ENCODE data around the gene PKP2. TPM values are rescaled to one million over a fixed set of nuclear protein-coding genes. Genes with fewer than 3 reads are reported as not detected.

The PKP2 gene
- polyA plus RNA-seq, 1 experiment: 0.02 TPM

DNA sequence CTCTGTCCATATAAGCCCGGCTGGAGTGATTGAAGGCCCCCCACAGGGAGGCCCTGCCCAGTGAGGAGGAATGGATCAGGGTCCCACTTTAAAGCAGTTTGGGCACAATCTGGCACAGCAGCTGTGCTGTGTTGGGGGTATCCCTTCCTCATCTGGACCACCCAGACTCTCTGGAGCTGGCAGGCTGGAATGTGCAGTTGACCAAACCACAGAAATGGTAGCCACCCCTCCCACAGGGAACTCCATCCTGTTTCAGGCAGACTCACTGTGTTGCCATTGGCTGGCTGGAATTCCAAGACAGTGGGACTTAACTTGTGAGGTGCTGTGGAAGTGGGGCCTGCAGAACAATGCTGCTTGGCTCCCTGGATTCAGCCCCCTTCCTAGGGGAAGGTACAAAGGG is 87.4 kb downstream of the PKP2 start:
- ChIA-PET POLR2A (no interaction called here), CTCF (no interaction called here)

DNA sequence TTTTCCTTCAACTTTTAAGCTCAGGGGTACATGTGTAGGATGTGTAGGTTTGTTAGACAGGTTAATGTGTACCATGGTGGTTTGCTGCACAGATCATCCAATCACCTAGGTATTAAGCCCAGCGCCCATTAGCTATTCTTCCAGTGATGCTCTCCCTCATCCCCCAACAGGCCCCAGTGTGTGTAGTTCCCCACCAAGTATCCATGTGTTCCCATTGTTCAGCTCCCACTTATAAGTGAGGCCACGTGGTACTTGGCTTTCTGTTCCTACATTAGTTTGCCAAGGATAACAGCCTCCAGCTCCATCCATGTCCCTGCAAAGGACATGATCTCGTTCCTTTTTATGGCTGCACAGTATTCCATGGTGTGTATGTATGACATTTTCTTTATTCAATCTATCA is 92.3 kb downstream of the PKP2 start:
- Histone ChIP-seq H3K4me3 (ENCODE audit: low read depth, low read length) (no peak overlapping the region), H3K27me3 (ENCODE audit: control insufficient read depth, insufficient read depth, low read length) (no peaks in the 10 kb centered on the region), H3K27ac (ENCODE audit: low read depth, low read length) (no peak overlapping the region), H3K9me3 (ENCODE audit: control insufficient read depth, insufficient read depth, low read length) (no peaks in the 10 kb centered on the region; the same call in 1 of the 2 replicates)
- TF ChIP-seq, protein P1, sequence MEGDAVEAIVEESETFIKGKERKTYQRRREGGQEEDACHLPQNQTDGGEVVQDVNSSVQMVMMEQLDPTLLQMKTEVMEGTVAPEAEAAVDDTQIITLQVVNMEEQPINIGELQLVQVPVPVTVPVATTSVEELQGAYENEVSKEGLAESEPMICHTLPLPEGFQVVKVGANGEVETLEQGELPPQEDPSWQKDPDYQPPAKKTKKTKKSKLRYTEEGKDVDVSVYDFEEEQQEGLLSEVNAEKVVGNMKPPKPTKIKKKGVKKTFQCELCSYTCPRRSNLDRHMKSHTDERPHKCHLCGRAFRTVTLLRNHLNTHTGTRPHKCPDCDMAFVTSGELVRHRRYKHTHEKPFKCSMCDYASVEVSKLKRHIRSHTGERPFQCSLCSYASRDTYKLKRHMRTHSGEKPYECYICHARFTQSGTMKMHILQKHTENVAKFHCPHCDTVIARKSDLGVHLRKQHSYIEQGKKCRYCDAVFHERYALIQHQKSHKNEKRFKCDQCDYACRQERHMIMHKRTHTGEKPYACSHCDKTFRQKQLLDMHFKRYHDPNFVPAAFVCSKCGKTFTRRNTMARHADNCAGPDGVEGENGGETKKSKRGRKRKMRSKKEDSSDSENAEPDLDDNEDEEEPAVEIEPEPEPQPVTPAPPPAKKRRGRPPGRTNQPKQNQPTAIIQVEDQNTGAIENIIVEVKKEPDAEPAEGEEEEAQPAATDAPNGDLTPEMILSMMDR (IDR thresholded peaks at IDR 0.05; ENCODE audit: low read depth, low read length): no peak
- ChIA-PET POLR2A (no interaction called here), CTCF (no interaction called here)
- no peak for DNase-seq (ENCODE audit: low read depth, low spot score)

More for the DNA sequence above, 87.4 kb downstream of the PKP2 start:
- TF ChIP-seq, protein P1 (IDR thresholded peaks at IDR 0.05; ENCODE audit: low read depth, low read length): no peak
- Histone ChIP-seq H3K27me3 (ENCODE audit: control insufficient read depth, insufficient read depth, low read length) (no peaks in the 10 kb centered on the region), H3K9me3 (ENCODE audit: control insufficient read depth, insufficient read depth, low read length) (no peaks in the 10 kb centered on the region; the same call in 1 of the 2 replicates), H3K4me3 (ENCODE audit: low read depth, low read length) (no peak overlapping the region), H3K27ac (ENCODE audit: low read depth, low read length) (no peak overlapping the region)
- DNase-seq (ENCODE audit: low read depth, low spot score): no peak

DNA sequence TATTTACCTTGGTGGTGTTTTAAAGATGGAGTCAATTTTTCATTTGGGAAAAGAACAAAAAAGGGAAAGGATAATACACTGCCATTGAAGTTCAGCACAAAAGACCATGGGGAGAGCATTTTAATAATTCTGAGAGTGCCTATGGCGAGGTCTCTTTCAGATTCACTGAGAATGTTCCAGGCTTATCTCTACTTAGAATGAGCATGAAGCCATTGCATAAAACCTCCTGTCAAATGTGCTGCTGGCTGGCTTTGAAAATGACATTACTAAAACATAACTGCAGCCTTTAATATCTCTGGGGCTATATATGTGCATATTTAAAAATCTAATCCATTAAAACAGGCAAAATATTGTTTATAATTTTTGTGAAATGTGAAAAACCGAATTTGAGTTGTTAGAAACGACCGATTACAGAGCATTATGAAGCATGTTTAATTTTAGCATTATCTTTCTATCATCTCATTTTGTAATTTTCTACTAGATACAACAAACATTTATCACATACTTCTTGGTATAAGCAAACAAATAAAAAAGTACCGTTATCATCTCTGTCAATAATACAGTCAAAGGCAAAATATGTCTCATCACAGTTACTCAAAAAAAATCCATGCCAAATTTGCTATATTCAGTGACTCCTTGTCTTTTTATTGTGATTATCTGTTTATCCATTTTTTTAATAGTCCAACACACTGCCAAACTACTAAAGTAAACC is 95.2 kb downstream of the PKP2 start:
- DNase-seq (ENCODE audit: low read depth, low spot score): no peak
- TF ChIP-seq, protein P1 (IDR thresholded peaks at IDR 0.05; ENCODE audit: low read depth, low read length): no peak
- no peak overlapping the region for H3K27ac ChIP-seq (ENCODE audit: low read depth, low read length)

DNA sequence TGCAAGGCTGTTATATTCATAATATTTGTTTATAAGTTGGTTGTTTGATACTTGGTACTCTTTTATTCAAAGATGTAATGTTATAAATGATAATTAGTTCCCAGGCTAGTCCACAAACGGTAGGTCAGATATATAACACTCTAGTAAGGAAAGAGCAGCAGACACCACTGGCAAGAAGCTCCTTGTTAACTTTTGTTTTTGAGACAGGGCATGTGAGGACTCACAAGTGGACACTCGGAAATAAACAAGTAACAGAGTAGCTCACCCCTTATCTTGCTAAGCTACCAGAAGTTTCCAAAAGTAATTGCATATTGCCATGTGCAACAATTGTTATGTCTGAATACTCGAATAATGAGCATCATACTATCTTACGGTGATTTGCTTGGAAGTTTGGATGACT is 102.3 kb downstream of the PKP2 start:
- H3K9me3 ChIP-seq (ENCODE audit: control insufficient read depth, insufficient read depth, low read length): no peaks in the 10 kb centered on the region
- POLR2A ChIA-PET: no interaction called here
- H3K27ac ChIP-seq (ENCODE audit: low read depth, low read length): no peak overlapping the region
- H3K27me3 ChIP-seq (ENCODE audit: control insufficient read depth, insufficient read depth, low read length): no peaks in the 10 kb centered on the region
- CTCF ChIA-PET: no interaction called here
- TF ChIP-seq, protein P1 (IDR thresholded peaks at IDR 0.05; ENCODE audit: low read depth, low read length): no peak
- DNase-seq (ENCODE audit: low read depth, low spot score): no peak
- H3K4me3 ChIP-seq (ENCODE audit: low read depth, low read length): no peak overlapping the region

More for the DNA sequence above, 95.2 kb downstream of the PKP2 start:
- H3K27me3 ChIP-seq (ENCODE audit: control insufficient read depth, insufficient read depth, low read length): no peaks in the 10 kb centered on the region
- H3K4me3 ChIP-seq (ENCODE audit: low read depth, low read length): no peak overlapping the region
- CTCF ChIA-PET: interaction anchor here (0.6 kb wide), 1 partner anchor 1379 kb away, joined by 3 read pairs; no protein-coding TSS in a partner anchor
- POLR2A ChIA-PET: no interaction called here
- H3K9me3 ChIP-seq (ENCODE audit: control insufficient read depth, insufficient read depth, low read length): no peaks in the 10 kb centered on the region

DNA sequence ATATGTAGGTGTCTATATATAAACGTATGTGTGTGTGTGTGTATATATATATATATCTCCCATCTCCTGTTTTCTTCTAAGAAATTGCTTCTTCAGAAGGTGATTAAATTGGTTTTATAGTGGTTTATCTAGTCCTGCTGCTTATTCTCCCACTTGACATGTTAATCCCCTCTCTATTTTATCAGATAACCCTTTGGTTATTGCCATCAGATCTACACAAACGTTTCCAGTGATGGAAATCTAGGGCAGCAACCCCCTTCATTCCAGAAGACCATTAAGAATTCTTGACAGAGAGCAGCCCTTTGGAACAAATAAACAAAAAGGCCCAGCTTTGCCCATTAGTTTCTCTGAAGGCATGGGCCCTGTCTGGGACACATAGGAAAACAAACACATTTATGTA is 106.7 kb downstream of the PKP2 start:
- Histone ChIP-seq H3K27ac (ENCODE audit: low read depth, low read length) (no peak overlapping the region), H3K4me3 (ENCODE audit: low read depth, low read length) (no peak overlapping the region), H3K9me3 (ENCODE audit: control insufficient read depth, insufficient read depth, low read length) (no peaks in the 10 kb centered on the region), H3K27me3 (ENCODE audit: control insufficient read depth, insufficient read depth, low read length) (no peaks in the 10 kb centered on the region)
- no peak for DNase-seq (ENCODE audit: low read depth, low spot score)
- TF ChIP-seq, protein P1 (IDR thresholded peaks at IDR 0.05; ENCODE audit: low read depth, low read length): no peak
- POLR2A ChIA-PET: no interaction called here
- CTCF ChIA-PET: no interaction called here

Data from AG04450 (cell line).